Liver (tissue), 9 donors: ENCODE data around the gene SCPEP1. TPM values are rescaled to one million over a fixed set of nuclear protein-coding genes. Genes with fewer than 3 reads are reported as not detected.

ENCODE experiments used
- DNase-seq: peaks from one replicate; pipeline ENCODE4 v3.0.0-alpha.2; 2017; ENCODE audit warnings: low spot score
- H3K27ac ChIP-seq, 2 donors: one replicate each; pipeline ENCODE4 v1.7.0; 2013; ENCODE audit warnings: inconsistent platforms in 2 of 2, low read length in 2 of 2, control low read depth in 1 of 2, low read depth in 1 of 2, mild to moderate bottlenecking in 1 of 2
- H3K27me3 ChIP-seq, 4 donors: one replicate each; pipeline versions ENCODE4 v1.6.1 to v1.7.0; 2013; ENCODE audit warnings: low read length in 3 of 4, inconsistent platforms in 1 of 4, mild to moderate bottlenecking in 1 of 4, moderate library complexity in 1 of 4; ENCODE audit not compliant: control insufficient read depth in 4 of 4, insufficient read depth in 4 of 4
- H3K36me3 ChIP-seq, 4 donors: one replicate each; pipeline versions ENCODE4 v1.6.1 to v1.7.0; 2013; ENCODE audit warnings: low read length in 3 of 4, mild to moderate bottlenecking in 3 of 4, low read depth in 1 of 4, moderate library complexity in 1 of 4; ENCODE audit not compliant: control insufficient read depth in 4 of 4, insufficient read depth in 3 of 4
- H3K4me1 ChIP-seq, 4 donors: one replicate each; pipeline versions ENCODE4 v1.6.1 to v1.7.0; 2013; ENCODE audit warnings: low read length in 3 of 4, mild to moderate bottlenecking in 3 of 4, moderate library complexity in 1 of 4; ENCODE audit not compliant: control insufficient read depth in 4 of 4, insufficient read depth in 4 of 4
- H3K4me3 ChIP-seq, 3 donors: one replicate each; pipeline versions ENCODE4 v1.6.1 to v1.7.0; 2013; ENCODE audit warnings: low read length in 3 of 3, control low read depth in 1 of 3, low read depth in 1 of 3, mild to moderate bottlenecking in 1 of 3
- H3K9ac ChIP-seq, 2 donors: one replicate each; pipeline ENCODE4 v1.7.0; 2013; ENCODE audit warnings: low read length in 2 of 2, mild to moderate bottlenecking in 2 of 2, moderate library complexity in 2 of 2, control low read depth in 1 of 2, low read depth in 1 of 2
- H3K9me3 ChIP-seq, 4 donors: one replicate each; pipeline versions ENCODE4 v1.6.1 to v1.7.0; 2013; ENCODE audit warnings: low read length in 3 of 4; ENCODE audit not compliant: control insufficient read depth in 4 of 4
- ATF3 ChIP-seq: IDR thresholded peaks from 2 replicates; pipeline ENCODE4 v1.6.1; 2016; ENCODE audit warnings: antibody characterized with exemption
- CTCF ChIP-seq: fragments of 150-350 bp; IDR thresholded peaks from 2 replicates; pipeline ENCODE4 v1.5.1; 2017; ENCODE audit warnings: improper control_type of control experiment, low read depth, low read length; ENCODE audit not compliant: missing input control
- EGR1 ChIP-seq, 2 donors: IDR thresholded peaks; 2 replicates each; pipeline ENCODE4 v1.6.1; 2016 to 2018; ENCODE audit warnings: antibody characterized with exemption in 2 of 2, low read depth in 2 of 2
- FOXA1 ChIP-seq: IDR thresholded peaks from 2 replicates; pipeline ENCODE4 v1.6.1; 2016; ENCODE audit warnings: antibody characterized with exemption
- FOXA2 ChIP-seq: IDR thresholded peaks from 2 replicates; pipeline ENCODE4 v1.6.1; 2016; ENCODE audit warnings: antibody characterized with exemption
- GABPA ChIP-seq, 2 donors: IDR thresholded peaks in 1 of 2; conservative IDR thresholded peaks in 1 of 2; 2 replicates each; pipeline ENCODE4 v1.6.1; 2016; ENCODE audit warnings: antibody characterized with exemption in 2 of 2, mild to moderate bottlenecking in 1 of 2, moderate library complexity in 1 of 2
- HNF4A ChIP-seq, 2 donors: conservative IDR thresholded peaks; 2 replicates each; pipeline ENCODE4 v1.6.1; 2016; ENCODE audit warnings: antibody characterized with exemption in 2 of 2, mild to moderate bottlenecking in 2 of 2
- HNF4G ChIP-seq: IDR thresholded peaks from 2 replicates; pipeline ENCODE4 v1.6.1; 2016; ENCODE audit warnings: antibody characterized with exemption
- JUND ChIP-seq, 2 donors: IDR thresholded peaks; 2 replicates each; pipeline ENCODE4 v1.6.1; 2016; ENCODE audit warnings: antibody characterized with exemption in 2 of 2
- MAX ChIP-seq: IDR thresholded peaks from 2 replicates; pipeline ENCODE4 v1.6.1; 2016; ENCODE audit warnings: antibody characterized with exemption
- NR2F2 ChIP-seq: IDR thresholded peaks from 2 replicates; pipeline ENCODE4 v1.6.1; 2016; ENCODE audit warnings: antibody characterized with exemption
- RAD21 ChIP-seq, 2 donors: IDR thresholded peaks; 2 replicates each; pipeline ENCODE4 v1.6.1; 2016; ENCODE audit warnings: antibody characterized with exemption in 2 of 2, mild to moderate bottlenecking in 2 of 2
- REST ChIP-seq: IDR thresholded peaks from 2 replicates; pipeline ENCODE4 v1.6.1; 2016; ENCODE audit warnings: antibody characterized with exemption, mild to moderate bottlenecking
- RXRA ChIP-seq, 2 donors: IDR thresholded peaks; 2 replicates each; pipeline ENCODE4 v1.6.1; 2017 to 2018; ENCODE audit warnings: antibody characterized with exemption in 2 of 2, mild to moderate bottlenecking in 1 of 2
- SP1 ChIP-seq: IDR thresholded peaks from 2 replicates; pipeline ENCODE4 v1.6.1; 2018; ENCODE audit warnings: antibody characterized with exemption, mild to moderate bottlenecking
- TAF1 ChIP-seq: conservative IDR thresholded peaks from 2 replicates; pipeline ENCODE4 v1.6.1; 2016; ENCODE audit warnings: antibody characterized with exemption, mild to moderate bottlenecking
- YY1 ChIP-seq: IDR thresholded peaks from 2 replicates; pipeline ENCODE4 v1.6.1; 2016; ENCODE audit warnings: antibody characterized with exemption, mild to moderate bottlenecking
- ZBTB33 ChIP-seq: IDR thresholded peaks from 2 replicates; pipeline ENCODE4 v1.6.1; 2016; ENCODE audit warnings: antibody characterized with exemption
- WGBS: extraction: QIAGEN DNeasy Blood & Tissue Kit; methylation state at CpG from one replicate; pipeline ENCODE4 v1.1.7; 2013; 5-methylcytosine and 5-hydroxymethylcytosine counted together
- polyA plus RNA-seq, 2 donors: library from polyadenylated mRNA; stranded (reverse) in 1 of 2; unstranded in 1 of 2; fragments of 200-250 nt in 1 of 2; fragments of >200 nt in 1 of 2; fragmentation: Nextera tagmentation in 1 of 2; extraction: Ambion mirVana in 1 of 2; gene quantifications; one replicate each; pipeline versions ENCODE4 v1.2.1 to v1.2.3, GENCODE V29; 2013 to 2015
- total RNA-seq, 2 donors: library from RNA; depleted of rRNA; stranded (reverse); fragments of >200 nt; gene quantifications; one replicate each; pipeline ENCODE4 v1.2.3, GENCODE V29; 2014
- donor health status: healthy.
- donor health status: healthy.
- donor health status: healthy.
- donor health status: healthy.
- donor health status: healthy.

SCPEP1 gene
- total and polyA plus RNA-seq, 4 donors, result 15.7 to 29.3 (median 28.2) TPM

- TF ChIP-seq REST (no peak), SP1 (no peak), YY1 (no peak), HNF4A (conservative IDR thresholded peaks at IDR 0.05) (no peak), ZBTB33 (no peak), GABPA (IDR thresholded peaks at IDR 0.05 in 1 of 2, conservative IDR thresholded peaks at IDR 0.05 in 1 of 2) (no peak), RXRA (IDR thresholded peaks at IDR 0.05) (no peak)
Measured at GRCh38 chr17:57050306-57050705, 72.4 kb downstream of the SCPEP1 start (continued).

- no peak overlapping the region for H3K9ac ChIP-seq
- 89% methylated on average over 5 of the region's 5 CpGs for WGBS
- H3K27me3 ChIP-seq, result no peaks in the 10 kb centered on the region
Measured at GRCh38 chr17:57051886-57052361, 74.0 kb downstream of the SCPEP1 start.

More at GRCh38 chr17:57051886-57052361, 74.0 kb downstream of the SCPEP1 start:
- H3K9me3 ChIP-seq, result no peaks in the 10 kb centered on the region
- H3K27ac ChIP-seq, result no peak overlapping the region
- peaks cover 0 to 9% (median 5%) of the 10 kb centered on the region in 4 donors for H3K4me1 ChIP-seq
- no peak for TF ChIP-seq MAX
- no peak for TF ChIP-seq CTCF
- TF ChIP-seq RXRA (IDR thresholded peaks at IDR 0.05), result no peak
- TF ChIP-seq YY1, result no peak
- TF ChIP-seq REST, result no peak
- TF ChIP-seq RAD21 (IDR thresholded peaks at IDR 0.05), result no peak
- TF ChIP-seq SP1, result no peak
- TF ChIP-seq JUND (IDR thresholded peaks at IDR 0.05), result no peak
- no peak for TF ChIP-seq HNF4A (conservative IDR thresholded peaks at IDR 0.05)
- TF ChIP-seq HNF4G, result no peak
- TF ChIP-seq ZBTB33, result no peak
- TF ChIP-seq TAF1, result no peak
- no peak for TF ChIP-seq EGR1 (IDR thresholded peaks at IDR 0.05; ENCODE audit: low read depth in 2 of 2)
- no peak for TF ChIP-seq ATF3
- TF ChIP-seq FOXA1, result no peak
- no peak for TF ChIP-seq GABPA (IDR thresholded peaks at IDR 0.05 in 1 of 2, conservative IDR thresholded peaks at IDR 0.05 in 1 of 2)
- TF ChIP-seq NR2F2, result no peak
- TF ChIP-seq FOXA2, result no peak
- H3K36me3 ChIP-seq, result no peaks in the 10 kb centered on the region
- DNase-seq, result no peak
- no peak overlapping the region for H3K4me3 ChIP-seq
